Loucy (cell line): Measurements from ENCODE around the gene ZBTB20.

Experiments used
- H2AFZ ChIP-seq: fragments of 200-600 bp; sonication (generic); 2 replicates; pipeline ENCODE4 v1.6.0; 2016; ENCODE audit warnings: antibody characterized with exemption, mild to moderate bottlenecking, low read length, moderate library complexity
- H3F3A ChIP-seq: fragments of 200-600 bp; 2 replicates; pipeline ENCODE4 v1.6.0; 2016; ENCODE audit warnings: antibody characterized with exemption, low read depth, mild to moderate bottlenecking
- H3K27me3 ChIP-seq: fragments of 200-600 bp; sonication (generic); 2 replicates; pipeline ENCODE4 v1.6.1; 2014; ENCODE audit warnings: low read length, mild to moderate bottlenecking; ENCODE audit not compliant: insufficient read depth, poor library complexity, severe bottlenecking
- H3K36me3 ChIP-seq: fragments of 200-600 bp; sonication (generic); 2 replicates; pipeline ENCODE4 v1.6.1; 2016; ENCODE audit warnings: low read length; ENCODE audit not compliant: insufficient read depth
- H3K4me1 ChIP-seq: fragments of 200-600 bp; sonication (generic); 2 replicates; pipeline ENCODE4 v1.5.1; 2014; ENCODE audit warnings: low read length, mild to moderate bottlenecking; ENCODE audit not compliant: insufficient read depth, poor library complexity, severe bottlenecking
- H3K4me2 ChIP-seq: fragments of 200-600 bp; sonication (generic); 2 replicates; pipeline ENCODE4 v1.6.0; 2014; ENCODE audit warnings: antibody characterized with exemption, low read length, low read depth, mild to moderate bottlenecking; ENCODE audit not compliant: poor library complexity, severe bottlenecking
- H3K4me3 ChIP-seq: fragments of 200-600 bp; sonication (generic); 2 replicates; pipeline ENCODE4 v1.5.1; 2014; ENCODE audit warnings: low read length, mild to moderate bottlenecking, mixed read lengths; ENCODE audit not compliant: poor library complexity, severe bottlenecking
- H3K79me2 ChIP-seq: fragments of 200-600 bp; sonication (generic); 2 replicates; pipeline ENCODE4 v1.6.1; 2014; ENCODE audit warnings: low read length; ENCODE audit not compliant: insufficient read depth
- H3K9ac ChIP-seq: fragments of 200-600 bp; sonication (generic); 2 replicates; pipeline ENCODE4 v1.6.0; 2014; ENCODE audit warnings: mild to moderate bottlenecking, low read depth, low read length, moderate library complexity; ENCODE audit not compliant: poor library complexity, severe bottlenecking
- H3K9me2 ChIP-seq: fragments of 200-600 bp; sonication (generic); replicated peaks from 2 replicates; pipeline ENCODE4 v1.6.1; 2016; ENCODE audit warnings: low read depth, low read length, mixed read lengths
- H3K9me3 ChIP-seq: fragments of 200-600 bp; sonication (generic); 2 replicates; pipeline ENCODE4 v1.6.1; 2014; ENCODE audit warnings: mild to moderate bottlenecking, antibody characterized with exemption, low read length, low read depth; ENCODE audit not compliant: insufficient read depth
- H4K20me1 ChIP-seq: fragments of 200-600 bp; sonication (generic); 2 replicates; pipeline ENCODE4 v1.6.0; 2014; ENCODE audit warnings: antibody characterized with exemption, low read length, mild to moderate bottlenecking; ENCODE audit not compliant: insufficient read depth, poor library complexity, severe bottlenecking
- EZH2phosphoT487 ChIP-seq: fragments of 200-600 bp; IDR thresholded peaks from 2 replicates; pipeline ENCODE4 v1.6.1; 2018; ENCODE audit warnings: antibody characterized with exemption, mild to moderate bottlenecking, moderate library complexity, borderline replicate concordance
- TF ChIP-seq, protein P1 (sequence below): fragments of 200-600 bp; sonication (generic); conservative IDR thresholded peaks from 2 replicates; pipeline ENCODE4 v1.5.1; 2014; ENCODE audit warnings: mild to moderate bottlenecking, antibody characterized with exemption, low read length

ZBTB20 gene

DNA sequence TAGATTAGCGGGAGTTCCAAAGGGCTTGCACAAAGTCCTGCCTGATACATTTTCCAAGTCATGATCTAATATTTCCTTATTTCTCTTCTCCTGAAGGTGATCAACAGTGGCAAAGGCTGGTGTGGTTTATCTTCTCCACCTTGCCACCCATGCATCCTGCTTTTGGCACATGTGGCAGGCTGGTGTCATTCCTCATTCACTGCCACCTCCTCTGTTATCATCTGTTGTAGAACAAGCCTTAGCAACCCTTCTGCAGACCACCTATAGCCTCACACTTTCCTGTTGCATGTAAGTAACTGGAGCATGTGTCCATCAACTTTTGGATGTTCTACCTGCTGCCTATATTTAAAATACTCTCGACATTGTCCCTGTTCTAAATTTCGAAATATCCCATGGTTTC lies 294.1 kb downstream of the ZBTB20 start:
- no peak overlapping the region for H2AFZ ChIP-seq
- H3K9ac ChIP-seq: no peak overlapping the region
- H3K27me3 ChIP-seq: no peaks in the 10 kb centered on the region
- TF ChIP-seq, protein P1, sequence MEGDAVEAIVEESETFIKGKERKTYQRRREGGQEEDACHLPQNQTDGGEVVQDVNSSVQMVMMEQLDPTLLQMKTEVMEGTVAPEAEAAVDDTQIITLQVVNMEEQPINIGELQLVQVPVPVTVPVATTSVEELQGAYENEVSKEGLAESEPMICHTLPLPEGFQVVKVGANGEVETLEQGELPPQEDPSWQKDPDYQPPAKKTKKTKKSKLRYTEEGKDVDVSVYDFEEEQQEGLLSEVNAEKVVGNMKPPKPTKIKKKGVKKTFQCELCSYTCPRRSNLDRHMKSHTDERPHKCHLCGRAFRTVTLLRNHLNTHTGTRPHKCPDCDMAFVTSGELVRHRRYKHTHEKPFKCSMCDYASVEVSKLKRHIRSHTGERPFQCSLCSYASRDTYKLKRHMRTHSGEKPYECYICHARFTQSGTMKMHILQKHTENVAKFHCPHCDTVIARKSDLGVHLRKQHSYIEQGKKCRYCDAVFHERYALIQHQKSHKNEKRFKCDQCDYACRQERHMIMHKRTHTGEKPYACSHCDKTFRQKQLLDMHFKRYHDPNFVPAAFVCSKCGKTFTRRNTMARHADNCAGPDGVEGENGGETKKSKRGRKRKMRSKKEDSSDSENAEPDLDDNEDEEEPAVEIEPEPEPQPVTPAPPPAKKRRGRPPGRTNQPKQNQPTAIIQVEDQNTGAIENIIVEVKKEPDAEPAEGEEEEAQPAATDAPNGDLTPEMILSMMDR: no peak
- TF ChIP-seq EZH2phosphoT487: no peak
- H3K79me2 ChIP-seq: no peaks in the 10 kb centered on the region
- H3K4me2 ChIP-seq: no peak overlapping the region
- no peak overlapping the region for H3K4me3 ChIP-seq
- H3K9me3 ChIP-seq: no peaks in the 10 kb centered on the region
- peaks cover 71% of the 10 kb centered on the region for H3K4me1 ChIP-seq
- H3K9me2 ChIP-seq: no peaks in the 10 kb centered on the region
- no peaks in the 10 kb centered on the region for H3F3A ChIP-seq
- H4K20me1 ChIP-seq: no peaks in the 10 kb centered on the region
- no peaks in the 10 kb centered on the region; the same call in 1 of the 2 replicates for H3K36me3 ChIP-seq

DNA sequence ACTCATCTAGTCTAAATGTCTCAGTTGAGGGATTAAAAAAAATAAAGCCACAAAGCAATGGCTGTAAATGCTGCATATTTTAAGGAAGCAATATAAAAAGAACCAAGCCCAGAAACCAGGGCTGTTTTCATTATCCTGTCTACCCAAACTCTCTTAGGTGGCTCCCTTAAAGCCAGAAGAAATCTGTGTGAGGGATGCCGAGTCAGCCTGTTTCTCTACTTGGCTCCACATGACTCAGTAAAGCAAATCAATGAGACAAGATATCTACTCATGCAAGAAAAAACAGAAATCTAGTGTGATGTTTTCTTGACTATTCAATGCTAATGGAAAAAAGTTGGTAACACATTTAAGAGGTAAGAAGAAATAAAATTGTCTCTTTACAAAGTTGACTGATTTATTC lies 296.2 kb downstream of the ZBTB20 start:
- Histone ChIP-seq H3K79me2 (no peaks in the 10 kb centered on the region), H3K36me3 (no peaks in the 10 kb centered on the region; the same call in 1 of the 2 replicates), H3F3A (no peaks in the 10 kb centered on the region), H3K4me3 (no peak overlapping the region), H3K4me2 (no peak overlapping the region), H3K9ac (no peak overlapping the region), H3K9me3 (no peaks in the 10 kb centered on the region), H3K9me2 (no peaks in the 10 kb centered on the region), H2AFZ (no peak overlapping the region), H3K27me3 (no peaks in the 10 kb centered on the region), H4K20me1 (no peaks in the 10 kb centered on the region), H3K4me1 (peaks cover 62% of the 10 kb centered on the region)
- no peak for TF ChIP-seq EZH2phosphoT487
- TF ChIP-seq, protein P1: no peak

DNA sequence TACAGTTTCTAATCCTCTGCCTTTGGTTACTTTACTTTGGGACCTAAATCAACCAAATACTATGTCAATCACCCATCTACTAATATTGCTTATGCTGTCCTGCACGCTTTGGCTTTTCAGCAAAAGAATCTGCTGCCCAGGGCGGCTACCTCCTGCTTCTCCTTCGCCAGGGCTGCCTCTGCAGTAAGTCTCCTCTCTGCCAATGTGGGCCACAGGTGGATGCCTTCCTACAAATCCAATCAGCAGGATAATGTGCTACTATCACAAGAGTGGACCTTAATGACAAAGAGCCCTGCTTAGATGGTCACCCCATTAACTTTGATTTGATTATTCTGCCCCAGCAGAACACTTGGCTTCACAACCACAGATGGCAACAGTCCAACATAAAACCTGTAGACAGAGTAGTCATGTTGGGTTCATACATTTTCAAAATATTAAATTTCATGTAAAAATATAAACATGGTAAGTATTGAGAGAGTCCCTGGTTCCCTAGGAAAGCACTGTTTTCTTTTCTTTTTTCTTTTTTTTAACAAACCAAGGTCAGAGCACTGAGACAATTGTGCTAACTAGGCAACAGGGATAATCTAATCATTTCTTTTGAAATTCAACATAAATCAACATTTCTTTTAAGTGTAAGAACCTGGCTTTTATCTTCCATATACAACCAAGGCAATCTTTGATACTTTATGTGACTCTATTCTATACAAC lies 298.3 kb downstream of the ZBTB20 start:
- H3K4me3 ChIP-seq: no peak overlapping the region
- H4K20me1 ChIP-seq: no peaks in the 10 kb centered on the region
- TF ChIP-seq, protein P1: no peak
- TF ChIP-seq EZH2phosphoT487: no peak
- peak overlapping the region; percentile 18 for H3K4me2 ChIP-seq
- no peaks in the 10 kb centered on the region for H3K9me2 ChIP-seq
- H3F3A ChIP-seq: no peaks in the 10 kb centered on the region
- no peaks in the 10 kb centered on the region for H3K79me2 ChIP-seq
- no peaks in the 10 kb centered on the region for H3K9me3 ChIP-seq
- H3K27me3 ChIP-seq: no peaks in the 10 kb centered on the region
- H3K9ac ChIP-seq: peak overlapping the region; percentile 15
- no peak overlapping the region for H2AFZ ChIP-seq
- H3K4me1 ChIP-seq: peaks cover 44% of the 10 kb centered on the region
- no peaks in the 10 kb centered on the region; the same call in 1 of the 2 replicates for H3K36me3 ChIP-seq
